ENCODE results near the gene RANBP1.

RANBP1 gene

GRCh38 chr22:20125201-20126174 is 9.6 kb downstream of the RANBP1 start:
- DNase-seq = no peak

DNA sequence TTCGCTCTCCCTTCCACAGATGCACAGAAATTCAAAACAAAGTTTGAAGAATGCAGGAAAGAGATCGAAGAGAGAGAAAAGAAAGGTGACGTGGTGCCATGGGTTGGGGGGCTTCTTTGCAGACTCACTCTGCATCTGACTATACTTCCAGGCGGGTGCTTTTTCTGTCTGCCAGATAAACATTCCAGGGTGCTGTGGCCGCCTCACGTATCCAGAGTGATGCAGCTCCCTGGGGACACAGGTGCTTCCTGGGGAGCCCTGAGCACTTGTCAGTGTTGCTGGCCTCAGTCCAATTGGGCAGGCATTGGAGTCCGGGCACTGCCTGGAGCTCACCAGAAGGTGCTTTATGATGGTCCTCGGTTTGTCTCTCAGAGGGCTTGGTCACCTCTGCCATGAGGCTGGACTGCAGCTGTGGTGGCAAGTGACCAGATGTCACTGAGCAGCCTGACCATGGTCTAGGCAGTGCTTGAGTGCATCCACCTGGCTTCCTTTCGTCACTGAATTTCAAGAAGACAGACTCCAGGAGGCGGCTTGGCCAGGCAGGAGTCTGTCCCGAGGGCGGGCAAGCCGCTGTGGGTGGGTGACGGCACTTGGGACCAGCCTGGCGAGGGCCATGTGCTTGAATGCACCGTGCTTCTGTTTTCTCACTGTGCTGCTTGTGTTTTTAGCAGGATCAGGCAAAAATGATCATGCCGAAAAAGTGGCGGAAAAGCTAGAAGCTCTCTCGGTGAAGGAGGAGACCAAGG is 10.6 kb downstream of the RANBP1 start:
- no peak for DNase-seq

DNA sequence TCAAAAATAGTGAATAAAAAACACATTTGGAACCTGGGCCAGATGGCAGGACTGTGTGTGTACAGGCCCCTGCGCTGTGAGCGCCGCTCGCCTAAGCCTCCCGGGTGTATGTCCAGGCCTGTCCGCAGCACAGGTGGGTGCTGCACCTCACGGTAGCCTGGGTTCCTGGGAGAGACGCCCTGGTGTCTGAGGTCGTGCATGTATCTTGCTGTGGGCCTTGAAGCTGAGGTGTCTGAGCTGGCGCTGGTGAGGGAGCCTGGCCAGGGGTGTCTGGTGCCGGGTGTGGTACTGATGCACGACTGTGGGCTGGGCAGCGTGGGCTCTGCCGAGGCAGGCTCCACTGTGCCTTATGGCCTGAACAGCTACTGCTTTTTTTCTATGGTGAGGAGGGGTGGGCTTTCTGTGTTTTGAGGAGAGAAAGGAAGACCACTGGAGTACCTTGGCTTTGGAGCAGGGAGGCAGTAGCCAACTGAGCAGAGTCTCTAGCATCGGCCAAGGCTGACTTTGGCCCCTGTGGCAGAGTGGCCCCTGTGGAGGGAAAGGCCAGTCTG is 11.5 kb downstream of the RANBP1 start:
- no peak for DNase-seq

DNA sequence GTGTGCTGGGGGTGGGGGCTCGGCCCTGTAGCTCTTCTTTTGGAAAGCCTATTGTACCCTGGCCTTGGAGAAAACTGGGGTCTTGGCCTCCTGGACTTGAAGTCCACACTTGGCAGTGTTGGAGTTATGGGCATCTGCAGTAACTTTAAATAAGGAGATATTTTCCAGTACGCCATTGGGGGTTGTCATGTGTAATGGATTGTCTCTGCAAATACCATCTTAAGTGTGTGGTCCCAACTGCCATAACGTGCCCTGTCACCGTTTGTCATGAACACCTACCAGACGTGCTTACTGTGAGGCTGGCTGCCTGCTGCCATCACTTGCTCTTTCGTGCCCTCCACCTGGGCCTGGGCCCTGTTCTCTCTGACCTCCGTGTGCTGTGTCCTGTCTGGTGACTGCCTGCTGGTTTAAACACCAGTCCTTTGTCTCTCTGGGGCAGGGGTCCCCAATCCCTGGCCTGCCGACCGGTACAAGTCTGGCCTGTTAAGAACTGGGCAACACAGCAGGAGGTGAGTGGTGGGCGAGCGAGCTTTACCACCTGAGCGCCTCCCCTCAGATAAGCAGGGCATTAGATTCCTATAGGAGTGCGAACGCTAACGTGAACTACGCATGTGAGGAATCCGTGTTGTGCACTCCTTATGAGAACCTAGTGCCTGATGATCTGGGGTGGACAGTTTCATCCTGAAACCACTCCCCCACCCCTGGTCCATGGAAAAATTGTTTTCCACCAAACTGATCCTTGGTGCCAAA is 12.1 kb downstream of the RANBP1 start:
- DNase-seq = no peak

GRCh38 chr22:20128619-20128901 is 12.7 kb downstream of the RANBP1 start:
- no peak for DNase-seq

- no peak for DNase-seq
Measured at GRCh38 chr22:20128902-20129746, 13.2 kb downstream of the RANBP1 start.

GRCh38 chr22:20129747-20130014 is 13.8 kb downstream of the RANBP1 start:
- DNase-seq = no peak

- no peak for DNase-seq
Measured at GRCh38 chr22:20130319-20130718, 14.4 kb downstream of the RANBP1 start.

DNA sequence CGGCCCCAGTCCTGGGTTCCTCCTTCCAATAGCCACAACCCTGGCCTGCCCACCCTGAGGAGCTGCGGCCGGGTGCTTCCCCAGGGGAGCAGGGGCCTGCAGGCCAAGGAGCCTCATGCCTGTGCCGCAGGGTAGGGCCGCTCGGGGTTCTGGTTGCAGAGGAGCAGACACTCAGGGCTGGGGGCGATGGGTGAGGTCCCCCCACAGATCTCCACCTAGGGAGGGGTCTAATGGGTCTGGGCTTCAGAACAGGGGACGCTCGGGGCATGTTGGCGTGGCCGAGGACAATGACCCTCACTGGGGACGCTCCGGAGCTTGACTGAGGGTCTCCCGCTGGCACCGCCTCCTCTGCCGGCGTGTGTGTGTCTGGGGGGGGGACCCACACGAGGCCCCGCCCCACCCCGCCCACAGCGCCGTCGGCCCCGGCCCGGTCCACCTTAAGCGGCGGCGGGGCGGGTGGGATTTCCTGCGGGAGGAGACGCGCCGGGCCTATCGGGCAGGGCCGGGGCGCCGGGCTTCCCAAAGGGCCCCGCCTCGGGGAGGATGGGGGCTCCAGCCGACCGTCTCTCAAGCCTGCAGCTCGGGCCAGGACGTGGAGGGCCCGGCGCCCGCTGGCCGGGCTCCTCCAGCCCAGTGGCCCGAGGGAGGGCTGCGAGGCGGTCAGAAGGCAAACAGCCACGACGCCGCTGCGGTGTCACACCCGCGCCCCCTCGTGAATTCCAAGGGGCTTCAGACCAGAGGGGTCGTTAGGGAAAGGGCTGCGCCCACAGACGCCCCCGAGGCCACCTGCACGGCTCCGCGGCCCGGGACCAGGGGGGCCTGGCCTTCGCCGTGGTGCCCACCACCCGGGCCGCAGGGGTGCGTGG is 15.1 kb downstream of the RANBP1 start:
- DNase-seq = peak; percentile 73

DNA sequence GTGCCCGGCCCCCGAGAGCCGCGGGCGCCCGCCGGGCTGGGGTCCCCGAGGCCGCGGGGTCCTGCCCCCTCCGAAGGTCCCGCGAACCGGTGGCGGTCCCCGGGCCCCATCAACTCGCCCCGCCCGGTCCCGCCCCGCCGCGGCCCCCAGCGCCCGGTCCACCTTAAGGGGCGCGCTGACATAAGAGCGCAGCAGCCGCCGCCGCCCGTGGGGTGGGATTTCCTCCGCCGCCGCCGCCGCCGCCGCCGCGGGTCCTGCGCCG is 15.6 kb downstream of the RANBP1 start, which contains the start of gene ZDHHC8:
ZDHHC8 (plus strand) TSS at position 208 of the 262 bp plus-strand sequence. CDS start 144 bp downstream, outside the sequence.
- DNase-seq = no peak

GRCh38 chr22:20131859-20132685 is 16.2 kb downstream of the RANBP1 start:
- DNase-seq = no peak

- DNase-seq = no peak
Measured at GRCh38 chr22:20132686-20133246, 16.9 kb downstream of the RANBP1 start.

GRCh38 chr22:20133930-20134549 is 18.1 kb downstream of the RANBP1 start:
- no peak for DNase-seq

DNA sequence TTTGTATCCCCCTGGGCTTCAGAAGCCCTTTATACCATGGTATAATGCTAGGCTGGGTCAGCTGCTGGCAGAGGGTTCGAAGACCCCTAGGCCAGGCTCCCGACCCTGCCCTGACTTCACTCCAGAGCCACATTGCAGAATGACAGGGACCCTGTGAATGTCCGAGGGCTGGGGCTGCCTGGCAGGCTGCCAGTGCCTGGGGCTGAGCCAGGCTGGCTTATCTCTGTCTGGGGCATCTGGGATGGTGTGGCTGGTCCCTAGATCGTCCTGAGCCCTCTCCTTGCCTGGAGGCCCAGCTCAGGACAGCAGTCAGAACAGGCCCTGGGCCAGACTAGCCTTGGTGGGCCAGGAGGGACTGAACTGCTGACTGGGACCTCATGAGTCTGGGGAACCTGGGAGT is 19.4 kb downstream of the RANBP1 start:
- DNase-seq = no peak

DNA sequence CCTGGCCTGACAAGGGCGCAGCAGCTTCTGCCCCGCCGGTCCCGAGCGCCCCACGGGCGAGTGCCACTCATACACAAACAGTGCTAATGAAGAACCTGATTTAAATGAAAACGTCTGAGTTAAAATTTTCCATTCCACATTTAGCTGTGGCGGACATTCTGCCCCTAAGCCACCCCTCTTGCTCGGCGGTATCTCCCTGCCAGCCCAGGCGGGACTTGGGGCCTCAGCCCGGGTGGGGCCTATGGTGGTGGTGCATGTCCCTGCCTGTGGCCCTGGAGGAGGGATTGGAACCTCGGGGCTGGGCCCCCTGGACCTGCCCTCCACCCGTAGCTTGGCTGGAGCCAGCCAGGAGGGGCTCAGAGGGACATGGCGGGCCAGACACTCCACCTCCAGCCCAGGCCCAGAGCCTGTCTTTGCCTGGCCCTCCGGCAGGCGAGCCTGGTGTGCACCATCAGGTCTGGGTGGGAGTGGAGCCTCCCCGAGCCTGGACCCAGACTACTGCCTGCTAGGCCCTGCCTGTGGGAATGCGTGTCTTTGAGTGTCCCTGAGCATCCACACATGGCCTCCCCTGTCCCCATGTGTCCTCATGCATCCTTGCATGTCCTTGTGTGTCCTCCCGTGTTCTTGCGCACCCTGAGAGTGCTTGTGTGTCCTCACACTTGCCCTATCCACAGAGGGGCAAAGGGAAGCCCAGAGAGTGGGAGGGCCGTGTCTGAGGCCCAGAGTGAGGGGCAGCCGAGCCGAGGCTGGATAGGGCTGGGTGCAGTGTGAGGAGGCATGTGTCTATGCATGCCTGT is 20.1 kb downstream of the RANBP1 start:
- no peak for DNase-seq

- DNase-seq = no peak
Measured at GRCh38 chr22:20136603-20136873, 20.6 kb downstream of the RANBP1 start.

- no peak for DNase-seq
Measured at GRCh38 chr22:20137113-20137512, 21.2 kb downstream of the RANBP1 start.

GRCh38 chr22:20137671-20138416 is 21.9 kb downstream of the RANBP1 start:
- peak; percentile 33 for DNase-seq

- no peak for DNase-seq
Measured at GRCh38 chr22:20138417-20138738, 22.5 kb downstream of the RANBP1 start.

Measured in GDM1 (cell line).